ENCODE measurements around the gene NCSTN. TPM values are rescaled to one million over a fixed set of nuclear protein-coding genes. Genes with fewer than 3 reads are reported as not detected.

The NCSTN gene
- total RNA-seq, 1 experiment from 2014 or later = 93.7 TPM

DNA sequence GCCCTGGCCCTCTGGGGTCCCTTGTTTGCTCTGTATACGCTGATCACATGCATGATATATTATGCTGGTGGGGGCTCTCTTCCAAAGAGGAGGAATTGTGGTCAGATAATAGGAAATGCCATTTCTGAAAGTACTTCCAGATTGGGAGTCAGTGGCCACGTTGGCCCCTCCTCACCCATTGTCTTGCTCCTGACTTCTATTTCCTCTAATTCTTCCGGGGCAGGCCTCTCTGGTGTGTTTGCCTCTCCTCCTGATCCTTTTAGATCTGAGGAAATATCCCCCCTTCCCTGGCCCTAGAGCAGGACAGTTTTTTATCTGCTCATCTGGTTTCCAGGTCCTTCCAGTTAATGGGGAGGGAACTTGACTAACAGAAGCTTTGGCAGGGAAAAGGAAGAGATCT is 60.1 kb downstream of the NCSTN start:
- intact Hi-C loops (cut with micrococcal nuclease; ENCODE audit: unreplicated experiment) (no loop called here), in situ Hi-C loops (cut with HindIII; ENCODE audit: low pct_unique_long_range_greater_than_20kb, low sequenced_read_pairs) (no loop called here)
- TF ChIP-seq, protein P1, sequence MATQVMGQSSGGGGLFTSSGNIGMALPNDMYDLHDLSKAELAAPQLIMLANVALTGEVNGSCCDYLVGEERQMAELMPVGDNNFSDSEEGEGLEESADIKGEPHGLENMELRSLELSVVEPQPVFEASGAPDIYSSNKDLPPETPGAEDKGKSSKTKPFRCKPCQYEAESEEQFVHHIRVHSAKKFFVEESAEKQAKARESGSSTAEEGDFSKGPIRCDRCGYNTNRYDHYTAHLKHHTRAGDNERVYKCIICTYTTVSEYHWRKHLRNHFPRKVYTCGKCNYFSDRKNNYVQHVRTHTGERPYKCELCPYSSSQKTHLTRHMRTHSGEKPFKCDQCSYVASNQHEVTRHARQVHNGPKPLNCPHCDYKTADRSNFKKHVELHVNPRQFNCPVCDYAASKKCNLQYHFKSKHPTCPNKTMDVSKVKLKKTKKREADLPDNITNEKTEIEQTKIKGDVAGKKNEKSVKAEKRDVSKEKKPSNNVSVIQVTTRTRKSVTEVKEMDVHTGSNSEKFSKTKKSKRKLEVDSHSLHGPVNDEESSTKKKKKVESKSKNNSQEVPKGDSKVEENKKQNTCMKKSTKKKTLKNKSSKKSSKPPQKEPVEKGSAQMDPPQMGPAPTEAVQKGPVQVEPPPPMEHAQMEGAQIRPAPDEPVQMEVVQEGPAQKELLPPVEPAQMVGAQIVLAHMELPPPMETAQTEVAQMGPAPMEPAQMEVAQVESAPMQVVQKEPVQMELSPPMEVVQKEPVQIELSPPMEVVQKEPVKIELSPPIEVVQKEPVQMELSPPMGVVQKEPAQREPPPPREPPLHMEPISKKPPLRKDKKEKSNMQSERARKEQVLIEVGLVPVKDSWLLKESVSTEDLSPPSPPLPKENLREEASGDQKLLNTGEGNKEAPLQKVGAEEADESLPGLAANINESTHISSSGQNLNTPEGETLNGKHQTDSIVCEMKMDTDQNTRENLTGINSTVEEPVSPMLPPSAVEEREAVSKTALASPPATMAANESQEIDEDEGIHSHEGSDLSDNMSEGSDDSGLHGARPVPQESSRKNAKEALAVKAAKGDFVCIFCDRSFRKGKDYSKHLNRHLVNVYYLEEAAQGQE (IDR thresholded peaks at IDR 0.05; ENCODE audit: insufficient read depth in 1 of 2, low read depth in 2 of 2, low read length in 1 of 2) = no peak
- TF ChIP-seq POLR2AphosphoS5 (IDR thresholded peaks at IDR 0.05; ENCODE audit: low read depth, low read length) (no peak), SIN3A (IDR thresholded peaks at IDR 0.05; ENCODE audit: borderline replicate concordance, insufficient read depth, low read depth, low read length) (no peak), TCF7L2 (IDR thresholded peaks at IDR 0.05; ENCODE audit: low read depth, low read length) (no peak)
- TF ChIP-seq, protein P2, sequence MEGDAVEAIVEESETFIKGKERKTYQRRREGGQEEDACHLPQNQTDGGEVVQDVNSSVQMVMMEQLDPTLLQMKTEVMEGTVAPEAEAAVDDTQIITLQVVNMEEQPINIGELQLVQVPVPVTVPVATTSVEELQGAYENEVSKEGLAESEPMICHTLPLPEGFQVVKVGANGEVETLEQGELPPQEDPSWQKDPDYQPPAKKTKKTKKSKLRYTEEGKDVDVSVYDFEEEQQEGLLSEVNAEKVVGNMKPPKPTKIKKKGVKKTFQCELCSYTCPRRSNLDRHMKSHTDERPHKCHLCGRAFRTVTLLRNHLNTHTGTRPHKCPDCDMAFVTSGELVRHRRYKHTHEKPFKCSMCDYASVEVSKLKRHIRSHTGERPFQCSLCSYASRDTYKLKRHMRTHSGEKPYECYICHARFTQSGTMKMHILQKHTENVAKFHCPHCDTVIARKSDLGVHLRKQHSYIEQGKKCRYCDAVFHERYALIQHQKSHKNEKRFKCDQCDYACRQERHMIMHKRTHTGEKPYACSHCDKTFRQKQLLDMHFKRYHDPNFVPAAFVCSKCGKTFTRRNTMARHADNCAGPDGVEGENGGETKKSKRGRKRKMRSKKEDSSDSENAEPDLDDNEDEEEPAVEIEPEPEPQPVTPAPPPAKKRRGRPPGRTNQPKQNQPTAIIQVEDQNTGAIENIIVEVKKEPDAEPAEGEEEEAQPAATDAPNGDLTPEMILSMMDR (IDR thresholded peaks at IDR 0.05) = no peak
- peaks cover 27% of the 10 kb centered on the region for H3K27me3 ChIP-seq (ENCODE audit: control insufficient read depth, insufficient read depth, low read length)
- H3K4me1 ChIP-seq (ENCODE audit: control insufficient read depth, insufficient read depth, low read length) = no peaks in the 10 kb centered on the region
- ChIA-PET POLR2A (no interaction called here), CTCF (no interaction called here)
- BruUV-seq (replicated peaks) = no TSS peak
- no peak overlapping the region for H3K27ac ChIP-seq (ENCODE audit: low read length)
- H3K36me3 ChIP-seq (ENCODE audit: control insufficient read depth, insufficient read depth, low read length) = no peaks in the 10 kb centered on the region
- ATAC-seq (no peak), DNase-seq (ENCODE audit: low read depth, low spot score) (no peak)
- no peaks in the 10 kb centered on the region for H3K9me3 ChIP-seq (ENCODE audit: control insufficient read depth, insufficient read depth, low read depth, low read length)
- no peak overlapping the region for H3K4me3 ChIP-seq (ENCODE audit: low read depth in 2 of 2, low read length in 2 of 2)

DNA sequence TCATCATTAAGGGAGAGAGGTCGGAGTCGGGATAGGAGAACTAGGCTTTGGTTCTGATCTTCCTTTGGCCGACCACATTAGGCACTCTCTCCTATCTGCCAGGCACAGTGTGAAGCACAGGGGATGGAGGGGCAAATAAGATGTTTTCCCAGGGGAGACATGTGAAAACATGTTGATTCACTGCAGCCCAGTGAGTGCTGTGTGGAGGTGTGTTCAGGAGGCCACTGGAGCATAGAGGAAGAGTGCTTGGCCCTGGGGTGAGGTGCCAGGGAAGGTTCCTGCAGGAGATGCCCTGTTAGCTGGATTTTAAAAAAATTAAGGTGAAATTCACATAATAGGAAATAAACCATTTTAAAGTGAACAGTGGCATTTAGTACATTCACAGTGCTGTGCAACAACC is 60.9 kb downstream of the NCSTN start:
- TF ChIP-seq TCF7L2 (IDR thresholded peaks at IDR 0.05; ENCODE audit: low read depth, low read length) (no peak), POLR2AphosphoS5 (IDR thresholded peaks at IDR 0.05; ENCODE audit: low read depth, low read length) (no peak), SIN3A (IDR thresholded peaks at IDR 0.05; ENCODE audit: borderline replicate concordance, insufficient read depth, low read depth, low read length) (no peak)
- ChIA-PET CTCF (no interaction called here), POLR2A (no interaction called here)
- in situ Hi-C loops (cut with HindIII; ENCODE audit: low pct_unique_long_range_greater_than_20kb, low sequenced_read_pairs) (no loop called here), intact Hi-C loops (cut with micrococcal nuclease; ENCODE audit: unreplicated experiment) (no loop called here)
- peaks cover 26% of the 10 kb centered on the region for H3K27me3 ChIP-seq (ENCODE audit: control insufficient read depth, insufficient read depth, low read length)
- BruUV-seq (replicated peaks) = no TSS peak
- no peaks in the 10 kb centered on the region for H3K4me1 ChIP-seq (ENCODE audit: control insufficient read depth, insufficient read depth, low read length)
- ATAC-seq = no peak
- DNase-seq (ENCODE audit: low read depth, low spot score) = no peak
- H3K4me3 ChIP-seq (ENCODE audit: low read depth in 2 of 2, low read length in 2 of 2) = no peak overlapping the region
- H3K9me3 ChIP-seq (ENCODE audit: control insufficient read depth, insufficient read depth, low read depth, low read length) = no peaks in the 10 kb centered on the region
- H3K36me3 ChIP-seq (ENCODE audit: control insufficient read depth, insufficient read depth, low read length) = no peaks in the 10 kb centered on the region
- no peak overlapping the region for H3K27ac ChIP-seq (ENCODE audit: low read length)

DNA sequence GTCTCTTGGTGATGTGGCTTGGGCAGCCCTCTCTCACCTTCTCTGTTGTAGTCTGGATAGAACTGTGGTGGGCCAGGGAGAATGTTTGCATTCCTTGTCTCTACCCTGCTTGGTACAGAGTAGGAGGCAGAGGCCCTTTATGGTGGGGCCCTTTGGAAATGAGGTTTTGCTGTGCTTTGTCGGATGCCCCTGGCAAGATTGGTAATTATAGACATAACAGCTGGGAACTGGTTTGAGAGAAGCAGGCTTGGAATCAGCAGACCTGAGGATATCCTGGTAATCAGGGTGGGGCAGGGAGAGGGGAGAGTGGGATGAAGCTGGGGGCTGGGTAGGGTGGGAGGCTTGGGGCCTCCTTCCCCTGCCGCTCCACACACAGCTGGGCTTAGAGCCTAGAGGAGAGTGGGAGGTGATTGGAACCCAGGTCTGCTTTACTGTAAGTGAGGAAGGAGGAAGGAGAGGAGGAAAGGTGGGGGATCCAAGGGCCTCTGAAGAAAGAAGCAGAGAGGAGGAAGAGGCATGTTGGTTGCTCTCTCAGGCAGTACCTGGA is 62.2 kb downstream of the NCSTN start:
- DNase-seq (ENCODE audit: low read depth, low spot score) = no peak
- Histone ChIP-seq H3K36me3 (ENCODE audit: control insufficient read depth, insufficient read depth, low read length) (no peaks in the 10 kb centered on the region), H3K27ac (ENCODE audit: low read length) (no peak overlapping the region), H3K9me3 (ENCODE audit: control insufficient read depth, insufficient read depth, low read depth, low read length) (no peaks in the 10 kb centered on the region), H3K4me3 (ENCODE audit: low read depth in 2 of 2, low read length in 2 of 2) (no peak overlapping the region), H3K27me3 (ENCODE audit: control insufficient read depth, insufficient read depth, low read length) (peaks cover 17% of the 10 kb centered on the region), H3K4me1 (ENCODE audit: control insufficient read depth, insufficient read depth, low read length) (no peaks in the 10 kb centered on the region)
- POLR2A ChIA-PET = interaction anchor here (0.7 kb wide), 1 partner anchor 96 kb away, joined by 3 read pairs; no protein-coding TSS in a partner anchor
- BruUV-seq (replicated peaks) = no TSS peak
- intact Hi-C loops (cut with micrococcal nuclease; ENCODE audit: unreplicated experiment) = no loop called here
- in situ Hi-C loops (cut with HindIII; ENCODE audit: low pct_unique_long_range_greater_than_20kb, low sequenced_read_pairs) = no loop called here
- CTCF ChIA-PET = no interaction called here
- TF ChIP-seq POLR2AphosphoS5 (IDR thresholded peaks at IDR 0.05; ENCODE audit: low read depth, low read length) (no peak), SIN3A (IDR thresholded peaks at IDR 0.05; ENCODE audit: borderline replicate concordance, insufficient read depth, low read depth, low read length) (no peak), TCF7L2 (IDR thresholded peaks at IDR 0.05; ENCODE audit: low read depth, low read length) (no peak)
- TF ChIP-seq, protein P1 (IDR thresholded peaks at IDR 0.05; ENCODE audit: insufficient read depth in 1 of 2, low read depth in 2 of 2, low read length in 1 of 2) = no peak
- TF ChIP-seq, protein P2 (IDR thresholded peaks at IDR 0.05) = no peak
- no peak for ATAC-seq

Measured in Panc1 (cell line).